IMR-90 (cell line): ENCODE results near the gene RASA1. TPM values are rescaled to one million over a fixed set of nuclear protein-coding genes. Genes with fewer than 3 reads are reported as not detected.

Experiments used
- ATAC-seq: fragments of 200-7000 bp; cut with Tn5 transposase; 2 replicates; pipeline ENCODE4 v1.9.1; 2020; ENCODE audit warnings: low read depth, mild to moderate bottlenecking, moderate library complexity
- BruUV-seq: library from RNA; stranded (reverse); fragments of 400-500 nt; replicated peaks from 2 replicates; lab custom pipeline; 2021; lab: Mats Ljungman, UMichigan
- CTCF ChIA-PET: fragments of 300-600 bp; formaldehyde crosslinking; extraction: SDS; loops from one replicate; lab custom pipeline; 2021; ENCODE audit warnings: antibody characterized with exemption; lab: Yijun Ruan, JAX
- POLR2A ChIA-PET: fragments of 300-600 bp; sonication (Branson Sonifier 250); formaldehyde crosslinking; loops from one replicate; lab custom pipeline; 2022; ENCODE audit warnings: antibody characterized with exemption; ENCODE audit not compliant: unreplicated experiment; lab: Charles Lee
- DNase-seq: peaks from one replicate; pipeline ENCODE4 v3.0.0; 2013
- H2AFZ ChIP-seq: replicated peaks from 2 replicates; pipeline ENCODE3; 2013; ENCODE audit warnings: low read length, mild to moderate bottlenecking; ENCODE audit not compliant: poor library complexity
- H2AK5ac ChIP-seq: 2 replicates; pipeline ENCODE4 v1.6.1; 2013; ENCODE audit warnings: low read depth, low read length, inconsistent platforms
- H2AK9ac ChIP-seq: replicated peaks from 2 replicates; pipeline ENCODE3; 2013; ENCODE audit warnings: mild to moderate bottlenecking, low read depth, low read length, moderate library complexity; ENCODE audit not compliant: poor library complexity
- H2BK120ac ChIP-seq: 2 replicates; pipeline ENCODE4 v1.6.1; 2013; ENCODE audit warnings: low read depth, low read length, inconsistent platforms
- H2BK15ac ChIP-seq: 3 replicates; pipeline ENCODE4 v1.6.1; 2013; ENCODE audit warnings: low read depth, low read length, inconsistent platforms
- H2BK20ac ChIP-seq: 2 replicates; pipeline ENCODE4 v1.6.1; 2013; ENCODE audit warnings: low read depth, mild to moderate bottlenecking, inconsistent platforms, low read length, moderate library complexity
- H2BK5ac ChIP-seq: 2 replicates; pipeline ENCODE4 v1.6.1; 2013; ENCODE audit warnings: mild to moderate bottlenecking, low read depth, low read length, inconsistent platforms; ENCODE audit not compliant: poor library complexity, severe bottlenecking
- H3K14ac ChIP-seq: replicated peaks from 2 replicates; pipeline ENCODE4 v1.6.1; 2013; ENCODE audit warnings: low read depth, low read length, inconsistent platforms
- H3K18ac ChIP-seq: 2 replicates; pipeline ENCODE4 v1.6.1; 2013; ENCODE audit warnings: low read depth, low read length, control low read depth
- H3K23ac ChIP-seq: 2 replicates; pipeline ENCODE4 v1.6.1; 2013; ENCODE audit warnings: low read depth, low read length, inconsistent platforms
- H3K27ac ChIP-seq: 2 replicates; pipeline ENCODE4 v1.5.1; 2013; ENCODE audit warnings: mild to moderate bottlenecking, control low read depth, low read length; ENCODE audit not compliant: insufficient read depth
- H3K27me3 ChIP-seq: 2 replicates; pipeline ENCODE4 v1.6.1; 2013; ENCODE audit warnings: low read length; ENCODE audit not compliant: control insufficient read depth, insufficient read depth
- H3K36me3 ChIP-seq: 2 replicates; pipeline ENCODE4 v1.6.1; 2013; ENCODE audit warnings: low read length, mixed read lengths; ENCODE audit not compliant: control insufficient read depth, insufficient read depth
- H3K4ac ChIP-seq: 2 replicates; pipeline ENCODE4 v1.6.1; 2013; ENCODE audit warnings: low read depth, low read length, inconsistent platforms
- H3K4me1 ChIP-seq: 2 replicates; pipeline ENCODE4 v1.6.1; 2013; ENCODE audit warnings: low read length, mixed read lengths; ENCODE audit not compliant: control insufficient read depth, insufficient read depth
- H3K4me2 ChIP-seq: 2 replicates; pipeline ENCODE4 v1.6.1; 2013; ENCODE audit warnings: low read depth, mild to moderate bottlenecking, control low read depth, low read length, moderate library complexity
- H3K4me3 ChIP-seq: 2 replicates; pipeline ENCODE4 v1.5.1; 2013; ENCODE audit warnings: low read depth, mild to moderate bottlenecking, control low read depth, low read length, moderate library complexity; ENCODE audit not compliant: insufficient read depth
- H3K56ac ChIP-seq: 2 replicates; pipeline ENCODE4 v1.6.1; 2013; ENCODE audit warnings: low read length, inconsistent platforms; ENCODE audit not compliant: insufficient read depth; ENCODE audit errors: extremely low read depth
- H3K79me1 ChIP-seq, 2 experiments: 2 replicates each; pipeline ENCODE4 v1.6.1; 2013; ENCODE audit warnings: low read length in 2 of 2, inconsistent platforms in 1 of 2, low read depth in 1 of 2
- H3K9ac ChIP-seq: 2 replicates; pipeline ENCODE4 v1.6.1; 2013; ENCODE audit warnings: low read depth, low read length, control low read depth
- H3K9me1 ChIP-seq: 2 replicates; pipeline ENCODE4 v1.6.1; 2013; ENCODE audit warnings: low read length, inconsistent platforms; ENCODE audit not compliant: insufficient read depth
- H3K9me3 ChIP-seq: 2 replicates; pipeline ENCODE4 v1.6.1; 2013; ENCODE audit warnings: low read length; ENCODE audit not compliant: control insufficient read depth, insufficient read depth
- H4K20me1 ChIP-seq: 2 replicates; pipeline ENCODE4 v1.6.1; 2013; ENCODE audit warnings: low read length, inconsistent platforms; ENCODE audit not compliant: insufficient read depth
- H4K5ac ChIP-seq: 2 replicates; pipeline ENCODE4 v1.6.1; 2013; ENCODE audit warnings: mild to moderate bottlenecking, low read depth, low read length, control low read depth
- H4K8ac ChIP-seq, 2 experiments: 2 replicates each; pipeline ENCODE4 v1.6.1; 2013; ENCODE audit warnings: low read depth in 2 of 2, low read length in 2 of 2, control low read depth in 1 of 2, inconsistent platforms in 1 of 2
- H4K91ac ChIP-seq: 2 replicates; pipeline ENCODE4 v1.6.1; 2013; ENCODE audit warnings: low read depth, low read length, inconsistent platforms; ENCODE audit not compliant: insufficient read depth
- CHD1 ChIP-seq: IDR thresholded peaks from 2 replicates; pipeline ENCODE4 v1.6.1; 2012; ENCODE audit warnings: low read depth, low read length, improper control_type of control experiment
- ELK1 ChIP-seq: fragments of 150-350 bp; IDR thresholded peaks from 2 replicates; pipeline ENCODE4 v1.6.1; 2016; ENCODE audit warnings: low read depth, mild to moderate bottlenecking, low read length, moderate library complexity, borderline replicate concordance
- FOS ChIP-seq: fragments of 150-350 bp; IDR thresholded peaks from 2 replicates; pipeline ENCODE4 v1.6.1; 2016; ENCODE audit warnings: low read depth, low read length
- MAZ ChIP-seq: IDR thresholded peaks from 2 replicates; pipeline ENCODE4 v1.6.1; 2012; ENCODE audit warnings: low read depth, mild to moderate bottlenecking, low read length, improper control_type of control experiment, moderate library complexity, borderline replicate concordance
- MXI1 ChIP-seq: IDR thresholded peaks from 2 replicates; pipeline ENCODE4 v1.6.1; 2012; ENCODE audit warnings: low read depth, mild to moderate bottlenecking, low read length, moderate library complexity, borderline replicate concordance
- RAD21 ChIP-seq: IDR thresholded peaks from 2 replicates; pipeline ENCODE4 v1.6.1; 2012; ENCODE audit warnings: low read length, improper control_type of control experiment
- SMC3 ChIP-seq: fragments of 150-350 bp; IDR thresholded peaks from 2 replicates; pipeline ENCODE4 v1.6.1; 2016; ENCODE audit warnings: low read depth, mild to moderate bottlenecking, antibody characterized with exemption, low read length, moderate library complexity
- WGBS, 2 experiments: methylation state at CpG; one replicate each; pipeline versions ENCODE4 v1.1.5 to v1.1.7; 2013; ENCODE audit warnings: missing lambda C conversion rate in 2 of 2; ENCODE audit not compliant: insufficient read length in 1 of 2; ENCODE audit errors: extremely low coverage in 2 of 2; 5-methylcytosine and 5-hydroxymethylcytosine counted together
- dilution Hi-C: fragments of 300-500 bp; cut with HindIII; formaldehyde crosslinking; loops from one replicate; pipeline ENCODE4 v1.14.3; 2018; ENCODE audit warnings: low sequenced_read_pairs; ENCODE audit not compliant: unreplicated experiment
- in situ Hi-C: fragments of 300-500 bp; cut with MboI; formaldehyde crosslinking; loops from 3 replicates; pipeline ENCODE4 v1.14.3; 2019; ENCODE audit warnings: low sequenced_read_pairs, inconsistent platforms, mixed read lengths
- intact Hi-C: fragments of 100-400 bp; cut with micrococcal nuclease; formaldehyde crosslinking; loops from 2 replicates; pipeline ENCODE4 v1.10.0; 2022
- polyA plus RNA-seq, 3 experiments: library from polyadenylated mRNA; depleted of rRNA; stranded (reverse); fragments of >200 nt; gene quantifications; 2 replicates each; pipeline ENCODE4 v1.2.3, GENCODE V29; 2012; ENCODE audit warnings: low replicate concordance in 1 of 3
- total RNA-seq: library from RNA; depleted of rRNA; stranded (reverse); fragments of >200 nt; gene quantifications from 2 replicates; pipeline ENCODE4 v1.2.3, GENCODE V29; 2012
- TF ChIP-seq, protein P1 (sequence below): conservative IDR thresholded peaks from 2 replicates; pipeline ENCODE4 v1.5.1; 2012; ENCODE audit warnings: mild to moderate bottlenecking, low read depth, low read length, improper control_type of control experiment
- TF ChIP-seq, protein P2 (sequence below): fragments of 150-350 bp; IDR thresholded peaks from 2 replicates; pipeline ENCODE4 v1.6.1; 2017; ENCODE audit warnings: mild to moderate bottlenecking, antibody characterized with exemption, low read length, low read depth

RASA1 gene
- total and polyA plus RNA-seq, 2 of the 4 experiments (the other 2 are of a cell fraction) = 37.6 to 45.7 TPM

GRCh38 chr5:87403409-87403808 lies 135.7 kb downstream of the RASA1 start:
- no peak overlapping the region for H2BK15ac ChIP-seq
- no peak overlapping the region for H2AK9ac ChIP-seq
- H4K5ac ChIP-seq = no peak overlapping the region
- no peaks in the 10 kb centered on the region for H3K9me1 ChIP-seq
- no TSS peak for BruUV-seq
- no peak overlapping the region for H2AK5ac ChIP-seq
- no peak overlapping the region for H3K56ac ChIP-seq
- dilution Hi-C loops (no loop called here), intact Hi-C loops (loop anchor here (5.0 kb wide), 1 partner anchor 521 kb away; no protein-coding TSS in a partner anchor), in situ Hi-C loops (loop anchor here (5.0 to 25.0 kb wide), 2 partner anchors 331 to 491 kb away; no protein-coding TSS in a partner anchor)
- H3K14ac ChIP-seq = no peak overlapping the region
- no peak overlapping the region for H2AFZ ChIP-seq
- no peak for ATAC-seq
- H4K91ac ChIP-seq = no peak overlapping the region
- WGBS, 2 experiments = no CpG with 5 or more reads among the region's 3 CpGs
- no peak overlapping the region for H3K4me2 ChIP-seq
- H2BK20ac ChIP-seq = no peak overlapping the region
- no peak overlapping the region for H3K4me3 ChIP-seq
- TF ChIP-seq RAD21 (no peak), ELK1 (no peak), CHD1 (no peak), FOS (no peak), SMC3 (no peak), MXI1 (no peak), MAZ (no peak)
- TF ChIP-seq, protein P1, sequence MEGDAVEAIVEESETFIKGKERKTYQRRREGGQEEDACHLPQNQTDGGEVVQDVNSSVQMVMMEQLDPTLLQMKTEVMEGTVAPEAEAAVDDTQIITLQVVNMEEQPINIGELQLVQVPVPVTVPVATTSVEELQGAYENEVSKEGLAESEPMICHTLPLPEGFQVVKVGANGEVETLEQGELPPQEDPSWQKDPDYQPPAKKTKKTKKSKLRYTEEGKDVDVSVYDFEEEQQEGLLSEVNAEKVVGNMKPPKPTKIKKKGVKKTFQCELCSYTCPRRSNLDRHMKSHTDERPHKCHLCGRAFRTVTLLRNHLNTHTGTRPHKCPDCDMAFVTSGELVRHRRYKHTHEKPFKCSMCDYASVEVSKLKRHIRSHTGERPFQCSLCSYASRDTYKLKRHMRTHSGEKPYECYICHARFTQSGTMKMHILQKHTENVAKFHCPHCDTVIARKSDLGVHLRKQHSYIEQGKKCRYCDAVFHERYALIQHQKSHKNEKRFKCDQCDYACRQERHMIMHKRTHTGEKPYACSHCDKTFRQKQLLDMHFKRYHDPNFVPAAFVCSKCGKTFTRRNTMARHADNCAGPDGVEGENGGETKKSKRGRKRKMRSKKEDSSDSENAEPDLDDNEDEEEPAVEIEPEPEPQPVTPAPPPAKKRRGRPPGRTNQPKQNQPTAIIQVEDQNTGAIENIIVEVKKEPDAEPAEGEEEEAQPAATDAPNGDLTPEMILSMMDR = no peak
- TF ChIP-seq, protein P2, sequence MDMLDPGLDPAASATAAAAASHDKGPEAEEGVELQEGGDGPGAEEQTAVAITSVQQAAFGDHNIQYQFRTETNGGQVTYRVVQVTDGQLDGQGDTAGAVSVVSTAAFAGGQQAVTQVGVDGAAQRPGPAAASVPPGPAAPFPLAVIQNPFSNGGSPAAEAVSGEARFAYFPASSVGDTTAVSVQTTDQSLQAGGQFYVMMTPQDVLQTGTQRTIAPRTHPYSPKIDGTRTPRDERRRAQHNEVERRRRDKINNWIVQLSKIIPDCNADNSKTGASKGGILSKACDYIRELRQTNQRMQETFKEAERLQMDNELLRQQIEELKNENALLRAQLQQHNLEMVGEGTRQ = no peak
- H3K27ac ChIP-seq = no peak overlapping the region
- H3K23ac ChIP-seq = no peak overlapping the region
- no peak overlapping the region for H3K18ac ChIP-seq
- no peaks in the 10 kb centered on the region; the same call in 1 of the 2 replicates for H4K20me1 ChIP-seq
- ChIA-PET POLR2A (no interaction called here), CTCF (interaction anchor here (0.7 kb wide), 1 partner anchor 333 kb away, joined by 3 read pairs; no protein-coding TSS in a partner anchor)
- peaks cover 2% of the 10 kb centered on the region; the same call in 1 of the 2 replicates for H3K9me3 ChIP-seq
- H4K8ac ChIP-seq = no peak overlapping the region
- H3K4me1 ChIP-seq = no peaks in the 10 kb centered on the region
- no peaks in the 10 kb centered on the region for H3K27me3 ChIP-seq
- H2BK5ac ChIP-seq = no peak overlapping the region
- no peak overlapping the region for H3K4ac ChIP-seq
- DNase-seq = no peak
- H3K9ac ChIP-seq = no peak overlapping the region
- peaks cover 18% of the 10 kb centered on the region for H3K36me3 ChIP-seq
- peaks cover 11 to 24% of the 10 kb centered on the region in 2 experiments for H3K79me1 ChIP-seq
- H2BK120ac ChIP-seq = no peak overlapping the region
